H4 (cell line): ENCODE measurements around the gene SCUBE2. TPM values are rescaled to one million over a fixed set of nuclear protein-coding genes. Genes with fewer than 3 reads are reported as not detected.

Experiments used
- DNase-seq: peaks from one replicate; pipeline ENCODE4 v3.0.0-alpha.2; 2015; ENCODE audit warnings: low spot score
- total RNA-seq: library from RNA; depleted of rRNA; stranded (reverse); fragments of >200 nt; shearing (Covaris generic); gene quantifications from 2 replicates; pipeline ENCODE4 v1.2.3, GENCODE V29; 2014

SCUBE2 gene
- total RNA-seq, 1 experiment from 2014 or later = 0.10 TPM

DNA sequence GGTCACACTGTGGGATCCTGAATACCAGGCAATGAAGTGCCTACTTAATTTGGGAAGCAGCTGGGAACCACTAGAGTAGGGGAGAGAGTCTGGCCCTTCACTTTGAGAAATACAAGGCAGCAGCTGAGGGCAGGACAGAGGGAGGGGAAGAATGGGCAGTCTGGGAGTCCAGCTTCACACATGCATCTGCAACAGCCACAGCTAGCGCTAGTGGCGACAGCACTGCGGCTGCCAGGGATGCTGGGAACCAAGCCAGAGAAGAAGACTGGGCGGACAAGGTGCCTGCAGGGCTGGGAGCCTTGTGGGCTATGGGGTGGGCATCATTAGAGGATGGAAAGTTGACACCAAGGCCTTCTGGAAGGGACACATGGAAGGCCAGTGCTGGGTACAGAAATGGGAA is 15.8 kb downstream of the SCUBE2 start:
- no peak for DNase-seq

DNA sequence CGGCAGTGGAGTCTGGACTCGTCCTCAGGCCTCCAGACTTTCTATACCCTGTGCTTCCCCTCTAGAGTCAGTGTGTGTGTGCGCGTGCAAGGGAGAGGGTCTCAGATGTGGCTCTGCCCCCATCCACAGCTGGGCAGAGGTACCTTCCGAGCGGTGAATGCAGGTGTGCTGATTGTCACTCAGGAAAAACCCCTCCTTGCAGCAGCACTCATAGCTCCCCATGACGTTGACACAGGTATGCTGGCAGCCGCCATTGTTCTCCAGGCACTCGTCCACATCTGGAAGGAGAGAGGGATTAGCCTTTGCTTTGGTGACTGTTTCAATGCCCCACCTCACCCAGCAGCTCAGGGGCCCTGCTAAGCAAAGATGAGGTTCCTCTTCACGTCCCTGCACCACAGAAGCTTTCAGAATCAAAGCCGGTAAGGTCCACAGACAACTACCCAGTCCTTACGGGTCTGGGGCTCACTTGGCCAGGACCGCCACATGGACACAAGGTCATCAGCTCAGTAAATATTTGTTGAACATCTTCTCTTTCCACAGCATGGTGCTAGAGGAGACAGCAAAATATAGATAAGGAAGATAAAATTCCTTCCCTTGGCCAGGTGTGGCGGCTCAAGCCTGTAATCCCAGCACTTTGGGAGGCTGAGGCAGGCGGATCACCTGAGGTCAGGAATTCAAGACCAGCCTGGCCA is 16.9 kb downstream of the SCUBE2 start:
- DNase-seq = no peak

DNA sequence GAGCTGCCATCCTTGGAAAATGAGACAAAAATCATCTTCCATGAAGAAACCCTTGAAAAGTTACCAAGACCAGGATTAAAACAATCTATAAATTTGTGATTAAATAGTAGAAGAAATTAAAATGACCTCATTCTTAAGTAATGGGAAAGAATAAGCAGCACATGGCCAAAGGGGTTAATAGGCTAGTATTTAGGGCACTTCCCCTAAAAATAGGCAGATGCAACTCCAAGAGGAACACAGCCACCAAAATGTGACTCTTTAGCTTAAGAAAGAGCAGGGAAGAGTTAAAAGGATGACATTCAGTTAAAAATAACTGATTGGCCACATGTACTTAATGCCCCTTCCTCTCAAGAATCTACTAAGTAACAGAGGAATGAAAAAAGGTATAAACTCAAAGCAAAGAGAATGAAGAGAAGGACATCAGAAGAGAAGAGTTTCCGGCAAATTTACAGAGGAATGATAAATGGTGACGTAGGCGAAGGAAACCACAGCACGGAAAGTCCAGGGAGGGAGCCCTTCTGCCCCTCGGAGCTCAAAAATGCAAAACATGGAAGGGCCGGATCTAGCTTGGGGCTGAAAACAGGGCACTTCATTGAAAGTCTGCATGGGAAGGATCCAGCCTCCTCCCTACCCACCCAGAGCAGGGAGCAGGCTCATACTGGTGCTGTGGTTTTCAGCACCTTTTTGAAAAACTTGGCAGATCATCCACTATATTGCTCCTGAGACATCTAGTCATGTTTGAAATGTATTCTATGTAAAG is 17.8 kb downstream of the SCUBE2 start:
- no peak for DNase-seq

DNA sequence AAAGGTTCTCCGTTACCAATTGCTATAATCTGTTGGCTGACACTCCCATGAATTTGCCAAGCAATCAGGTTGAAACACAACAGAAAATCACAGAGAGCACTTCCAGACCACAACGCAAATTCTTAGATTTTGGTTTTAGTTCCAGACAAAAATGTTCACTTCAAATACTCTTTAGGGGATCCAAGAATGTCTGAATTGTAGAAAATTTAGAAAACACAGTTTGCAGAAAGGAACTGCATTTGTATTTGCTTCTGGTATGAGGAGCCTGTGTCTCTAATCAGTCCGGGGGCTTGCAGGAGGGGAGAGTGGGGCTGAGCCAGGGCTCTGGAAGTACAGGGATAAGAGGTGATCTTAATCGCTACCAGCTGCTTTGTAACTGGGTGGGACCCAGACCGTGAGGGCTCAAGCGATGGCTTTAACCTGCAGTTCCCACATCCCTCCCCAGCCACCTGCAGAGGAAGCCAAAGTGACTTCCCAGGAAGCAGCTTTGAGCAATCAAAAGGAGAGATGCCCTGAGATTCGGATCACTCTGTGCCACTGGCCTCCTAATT is 18.7 kb downstream of the SCUBE2 start:
- DNase-seq = no peak

DNA sequence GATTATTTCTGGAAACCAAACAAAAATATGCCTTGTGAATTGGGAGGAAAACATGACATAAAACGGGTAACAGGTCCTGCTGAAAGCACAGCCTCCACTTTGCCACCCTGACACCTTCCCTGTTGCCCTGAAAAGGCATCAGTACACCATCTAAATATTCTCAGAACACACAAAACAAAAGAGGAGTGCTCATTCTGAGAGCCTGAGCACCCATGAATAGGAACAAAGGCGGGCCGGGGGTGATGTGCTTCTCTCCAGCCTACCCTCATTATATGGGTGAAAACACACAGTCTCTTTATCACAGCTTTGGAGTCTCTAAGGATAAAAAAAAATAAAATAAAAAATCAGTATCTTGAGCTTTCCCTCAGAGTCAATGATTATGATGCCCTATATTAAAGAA is 19.7 kb downstream of the SCUBE2 start:
- DNase-seq = no peak

DNA sequence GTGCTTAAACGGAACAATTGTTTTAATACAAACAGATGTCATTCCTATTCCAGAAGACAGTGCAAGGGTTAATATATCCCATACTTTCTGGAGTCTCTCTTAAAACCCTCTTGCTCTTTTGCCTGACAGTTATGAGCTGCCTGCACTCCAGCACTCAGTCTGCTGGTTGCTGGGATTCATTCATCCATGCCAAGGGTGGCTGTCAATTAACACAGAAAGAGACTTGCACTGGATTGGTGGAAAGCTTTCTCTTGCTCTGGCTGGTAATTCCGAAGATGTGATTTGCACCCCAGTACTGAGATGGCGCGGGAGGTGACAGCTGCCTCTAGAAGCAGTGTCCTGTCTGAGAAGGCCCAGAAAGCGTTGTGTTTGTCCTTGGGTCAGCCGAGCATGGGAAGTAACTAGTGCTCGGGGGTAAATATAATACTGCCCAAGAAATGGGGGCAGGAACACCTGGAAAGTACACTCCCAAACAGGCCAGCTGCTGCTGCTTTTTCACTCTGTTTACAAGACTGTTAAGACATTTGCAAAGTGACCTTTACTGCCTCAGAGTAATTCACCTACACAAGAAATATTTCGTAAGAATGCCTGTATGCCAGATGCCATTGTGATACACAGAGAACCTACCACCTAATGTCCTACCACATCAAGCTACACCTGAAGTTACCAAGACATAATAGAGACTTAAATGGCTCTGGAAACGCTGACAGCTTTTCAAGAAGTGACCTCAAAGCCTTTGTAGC is 20.5 kb downstream of the SCUBE2 start:
- no peak for DNase-seq

DNA sequence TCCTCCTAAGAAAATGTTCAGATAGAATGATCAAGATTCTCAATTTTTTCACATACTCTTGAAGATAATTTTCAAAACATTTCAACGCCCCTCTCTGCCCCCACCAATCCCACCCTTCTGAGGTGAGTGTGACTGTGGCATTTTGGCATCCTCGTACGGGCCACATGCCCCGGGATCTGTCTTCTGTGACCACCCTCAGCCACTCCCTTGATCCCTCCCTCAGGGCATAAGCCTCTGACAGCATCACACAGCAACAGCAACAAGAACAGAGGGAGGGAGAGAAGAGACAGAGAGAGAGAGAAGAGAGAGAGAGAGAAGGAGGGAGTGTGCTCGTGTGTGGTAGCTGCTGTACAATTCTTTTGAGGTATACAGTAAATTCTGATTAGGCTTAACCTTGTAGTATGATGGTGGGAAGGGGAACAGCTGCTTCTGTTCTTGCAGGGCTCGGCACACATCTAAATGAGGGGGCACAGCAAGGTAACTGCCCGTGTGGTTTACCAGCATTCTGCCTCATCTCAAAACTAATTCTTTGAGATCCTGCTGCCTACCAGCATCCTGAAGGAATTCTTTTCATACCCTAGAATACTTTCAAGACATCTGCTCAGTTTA is 21.4 kb downstream of the SCUBE2 start:
- no peak for DNase-seq

DNA sequence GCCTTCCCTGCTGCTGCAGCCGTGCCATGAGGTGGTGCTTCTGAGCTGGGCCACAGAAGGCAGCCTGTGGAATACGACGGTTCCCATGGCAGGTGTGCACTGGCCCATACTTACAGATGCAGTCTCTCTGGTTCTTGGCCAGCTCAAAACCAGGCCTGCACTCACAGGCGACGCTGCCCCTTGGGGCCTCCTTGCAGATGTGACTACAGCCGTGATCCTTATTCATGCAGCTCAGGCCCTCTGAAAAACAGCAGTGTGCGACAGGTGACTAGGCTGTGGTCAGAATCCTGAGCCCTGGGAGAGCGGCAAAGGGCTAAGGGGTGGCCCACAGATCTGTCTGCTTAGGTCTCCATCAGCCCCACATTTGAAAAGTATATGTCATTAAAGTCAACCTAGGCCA is 22.1 kb downstream of the SCUBE2 start:
- DNase-seq = no peak

DNA sequence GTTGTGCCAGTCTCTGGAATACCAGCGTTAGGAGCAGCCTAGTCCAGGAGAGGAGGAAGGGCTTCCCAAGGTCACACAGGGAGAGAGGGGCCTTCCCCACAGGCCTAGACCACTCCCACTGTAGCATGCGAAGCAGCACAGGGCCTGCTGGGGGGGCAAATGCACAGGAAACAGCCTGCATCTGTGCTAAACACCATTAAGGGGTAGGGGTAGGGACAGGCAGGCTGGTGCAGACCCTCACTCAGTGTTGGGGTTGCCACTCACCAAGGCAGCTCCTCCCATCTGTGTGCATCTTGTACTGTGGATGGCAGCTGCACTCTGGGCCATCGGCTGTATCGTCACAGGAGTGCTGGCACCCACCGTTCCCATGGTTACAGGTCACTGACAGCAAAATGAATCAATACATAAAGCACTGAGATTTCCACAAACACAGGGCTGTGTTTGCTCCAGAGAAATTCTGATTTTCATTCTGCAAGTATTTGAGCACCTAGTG is 24.9 kb downstream of the SCUBE2 start:
- no peak for DNase-seq

DNA sequence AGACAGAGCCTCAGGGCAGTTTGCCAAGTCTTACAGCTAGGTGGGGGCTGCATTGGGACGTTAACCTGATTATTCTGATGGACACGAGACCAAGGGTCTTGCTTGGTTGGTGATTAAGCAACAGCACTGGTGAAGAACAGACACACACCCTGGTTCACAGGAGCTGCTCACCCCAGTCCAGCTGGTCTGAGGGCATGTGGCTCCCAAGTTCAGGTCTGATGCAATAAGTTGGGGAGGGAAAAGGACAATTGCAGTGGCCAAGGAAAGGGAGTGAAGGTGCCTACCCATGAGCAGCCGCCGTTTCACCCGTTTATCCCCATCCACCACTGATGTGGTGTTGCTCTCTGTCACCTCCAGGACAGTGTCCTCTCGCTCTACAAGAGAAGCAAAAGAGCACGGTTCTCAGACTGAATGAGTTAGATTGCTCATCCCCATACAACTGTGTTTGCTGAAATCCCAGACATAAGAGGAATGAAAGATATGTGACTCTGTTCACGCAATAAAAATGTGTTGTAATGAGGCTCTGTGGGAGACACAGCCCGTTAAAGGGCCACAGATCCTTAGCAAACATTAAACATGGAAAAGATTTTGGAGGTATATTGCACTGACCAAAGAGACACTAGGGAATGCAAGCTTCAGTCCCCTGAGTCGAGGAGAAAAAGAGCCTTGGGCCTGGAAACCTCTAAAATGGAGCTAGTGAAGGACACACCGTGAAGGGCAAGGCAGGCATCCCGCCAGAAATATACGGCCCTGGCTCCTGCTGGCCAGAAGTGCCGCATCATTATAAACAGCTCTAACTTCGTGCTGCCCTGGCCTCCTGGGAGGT is 25.6 kb downstream of the SCUBE2 start:
- no peak for DNase-seq

DNA sequence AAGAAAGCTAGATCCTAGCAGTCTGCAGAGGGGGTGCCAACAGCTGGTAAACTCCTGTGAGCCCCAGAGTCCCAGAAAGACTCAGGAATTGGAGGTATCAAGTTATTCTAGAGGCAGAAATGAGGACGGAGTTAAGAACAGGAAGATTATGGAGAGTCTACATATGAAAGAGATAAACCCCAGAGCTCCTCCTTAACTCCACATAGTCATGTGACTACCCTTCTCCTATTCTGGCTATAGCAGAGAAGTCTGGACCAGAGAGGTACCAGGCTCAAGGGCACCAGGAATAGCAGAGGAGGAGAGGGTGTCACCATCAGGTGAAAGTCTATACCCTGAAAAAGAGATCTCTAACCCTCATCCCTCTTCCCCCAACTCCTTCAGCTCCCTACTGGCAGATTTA is 29.6 kb downstream of the SCUBE2 start:
- no peak for DNase-seq

DNA sequence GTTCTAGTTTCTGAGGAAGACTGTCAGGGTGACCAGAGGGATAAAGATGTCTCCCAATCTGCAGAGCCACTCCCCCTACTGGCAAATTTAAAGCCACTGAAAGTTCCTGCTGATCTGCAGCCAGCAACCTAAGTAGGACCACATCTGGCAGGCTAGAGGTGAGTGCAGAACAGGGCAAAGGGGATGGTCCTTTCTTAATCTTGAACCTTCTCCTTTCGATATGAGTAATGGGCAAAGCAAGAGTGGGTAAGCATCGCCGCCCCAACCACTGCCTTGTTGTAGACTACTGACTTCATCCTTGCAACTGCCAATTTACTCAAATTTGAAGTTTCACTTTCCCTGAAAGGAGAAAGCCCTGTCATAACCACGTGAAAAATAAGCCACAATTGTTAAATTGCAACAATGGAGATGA is 30.7 kb downstream of the SCUBE2 start:
- no peak for DNase-seq

DNA sequence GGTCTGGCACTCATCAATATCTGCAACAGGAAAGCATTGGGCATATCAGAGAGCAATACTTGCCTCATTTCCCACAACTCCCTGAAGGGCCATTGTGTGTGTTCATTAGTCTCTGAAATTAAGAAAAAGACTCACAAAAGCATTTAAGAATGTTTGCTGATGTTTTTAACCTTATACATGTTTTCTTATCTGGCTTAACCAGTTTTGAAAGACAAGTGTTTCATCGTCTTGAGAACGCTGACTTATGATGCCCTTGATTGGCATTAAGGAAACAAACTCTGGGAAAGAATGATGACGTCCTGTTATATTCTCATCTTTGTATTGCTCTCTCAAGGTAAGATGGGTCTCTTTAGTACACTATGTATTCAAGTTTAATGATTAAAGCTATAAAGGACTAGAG is 32.0 kb downstream of the SCUBE2 start:
- no peak for DNase-seq

DNA sequence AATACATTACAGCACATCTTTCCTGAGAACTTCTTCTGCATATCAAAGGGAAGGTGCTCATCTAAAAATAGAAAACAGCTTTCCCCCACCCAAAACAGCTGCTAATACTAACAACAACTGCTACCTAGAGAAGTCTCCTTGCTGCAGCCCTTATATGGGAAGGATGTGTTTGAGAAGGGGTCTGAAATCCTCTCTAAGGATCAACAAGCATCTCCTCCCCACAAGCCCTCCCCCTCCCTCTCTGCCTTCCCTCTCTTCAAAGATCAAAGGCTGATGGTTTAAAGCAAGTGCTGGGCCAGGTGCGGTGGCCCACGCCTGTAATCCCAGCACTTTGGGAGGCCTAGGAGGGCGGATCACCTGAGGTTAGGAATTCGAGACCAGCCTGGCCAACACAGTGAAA is 33.5 kb downstream of the SCUBE2 start:
- DNase-seq = no peak

DNA sequence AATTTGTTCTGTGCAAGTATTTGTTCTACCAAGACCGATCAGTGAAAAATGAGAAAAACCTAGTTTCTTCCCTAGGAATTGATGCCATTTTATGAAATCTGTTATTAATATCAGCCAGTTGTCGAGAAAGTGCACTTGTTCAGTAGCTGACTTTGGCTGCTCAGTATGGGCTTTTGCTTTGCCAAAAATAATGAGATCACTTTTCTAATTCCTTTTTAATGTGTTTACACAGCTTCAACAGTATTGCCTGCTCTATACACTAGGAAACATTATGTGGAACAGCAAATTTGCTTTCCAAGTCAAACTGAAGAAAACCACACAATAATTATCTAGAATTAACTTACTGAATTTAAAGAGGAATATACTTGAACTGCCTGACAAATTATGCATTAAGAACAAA is 34.4 kb downstream of the SCUBE2 start:
- no peak for DNase-seq

DNA sequence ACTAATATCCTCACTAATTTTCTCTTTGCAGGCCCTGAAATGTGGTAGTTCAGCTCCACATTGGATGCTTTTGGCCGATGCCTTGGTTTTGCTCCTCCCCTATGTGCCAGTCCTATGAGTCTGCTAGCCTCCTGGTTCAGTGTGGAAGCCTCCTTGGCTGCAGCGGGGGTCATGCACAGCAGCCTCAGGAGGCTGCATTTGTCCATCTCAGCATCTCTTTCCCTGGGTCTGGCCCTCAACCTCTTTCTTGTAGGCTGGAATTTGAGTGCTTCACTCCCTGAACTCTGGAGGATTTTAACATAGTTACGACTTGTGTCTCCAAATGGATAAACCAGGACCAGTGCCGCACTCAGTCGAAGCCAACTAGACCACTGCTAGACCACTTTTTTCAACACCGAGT is 34.9 kb downstream of the SCUBE2 start:
- no peak for DNase-seq

DNA sequence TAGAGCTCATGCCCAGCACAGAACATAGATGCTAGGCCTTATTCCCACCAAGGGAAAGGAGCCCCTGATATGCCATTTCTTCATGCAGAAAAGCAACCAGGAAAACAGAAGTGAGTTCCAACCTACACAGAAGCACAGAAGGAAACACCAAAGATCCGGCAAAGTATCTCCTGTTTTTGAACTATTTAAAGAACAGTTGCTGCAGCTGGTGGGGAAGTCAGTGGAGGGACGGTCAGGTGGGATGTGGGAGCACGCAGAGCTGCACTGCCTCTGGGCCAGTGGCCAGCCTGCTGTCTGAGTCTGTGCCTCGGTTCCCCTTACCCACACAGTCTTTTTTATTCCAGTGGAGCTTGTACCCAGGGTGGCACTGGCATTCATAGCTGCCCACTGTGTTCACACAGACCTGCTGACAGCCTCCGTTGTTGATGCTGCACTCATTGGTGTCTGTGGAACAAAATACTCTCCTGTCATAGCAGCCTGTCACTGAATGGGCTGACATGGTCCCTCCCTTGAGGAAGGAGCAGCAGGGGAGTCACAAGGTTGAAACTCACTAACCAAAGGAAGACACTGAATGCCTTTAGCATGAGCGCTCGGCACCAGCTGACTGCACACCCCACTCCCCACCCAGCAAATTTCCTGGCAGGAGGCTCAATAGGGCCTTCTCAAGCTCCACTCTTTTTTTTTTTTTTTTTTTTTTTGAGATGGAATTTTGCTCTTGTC is 37.9 kb downstream of the SCUBE2 start:
- no peak for DNase-seq

DNA sequence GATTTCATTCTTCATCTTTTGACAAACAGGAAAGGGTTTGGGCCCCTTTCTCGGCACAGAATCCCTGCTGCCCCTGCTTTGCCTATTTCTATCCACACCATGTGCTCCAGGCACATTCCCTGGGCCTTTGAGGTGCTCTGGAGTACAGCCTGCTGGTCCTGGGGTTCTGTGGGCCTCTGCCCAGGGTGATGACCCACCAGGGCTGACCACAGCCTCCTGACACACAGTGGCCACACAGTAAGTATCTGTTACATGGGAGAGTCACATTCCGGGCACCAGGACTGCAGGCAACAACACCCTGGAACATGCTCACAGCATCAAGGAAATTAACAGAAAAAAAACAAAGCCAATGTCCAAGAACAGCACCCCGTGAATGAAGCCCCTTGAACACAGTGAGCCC is 39.1 kb downstream of the SCUBE2 start:
- DNase-seq = no peak

DNA sequence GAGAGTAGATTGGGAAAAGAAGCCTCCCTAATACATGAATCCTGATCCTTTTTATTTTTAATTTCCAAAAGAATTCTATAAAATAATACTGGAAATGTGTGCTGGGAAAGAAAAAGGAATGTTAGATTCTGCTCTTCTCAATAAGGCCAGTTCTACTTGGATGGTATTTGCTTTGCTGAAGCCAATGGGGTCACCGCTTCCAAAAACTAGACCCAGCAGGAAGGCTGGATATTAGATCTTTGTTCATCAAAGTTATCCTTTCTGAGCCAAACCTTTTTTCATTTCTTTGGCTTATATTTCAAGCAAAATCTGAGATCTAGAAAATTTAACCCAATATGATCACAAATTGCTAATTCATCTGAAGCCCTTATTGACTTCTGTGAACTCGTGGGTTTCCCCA is 41.4 kb downstream of the SCUBE2 start:
- DNase-seq = no peak

DNA sequence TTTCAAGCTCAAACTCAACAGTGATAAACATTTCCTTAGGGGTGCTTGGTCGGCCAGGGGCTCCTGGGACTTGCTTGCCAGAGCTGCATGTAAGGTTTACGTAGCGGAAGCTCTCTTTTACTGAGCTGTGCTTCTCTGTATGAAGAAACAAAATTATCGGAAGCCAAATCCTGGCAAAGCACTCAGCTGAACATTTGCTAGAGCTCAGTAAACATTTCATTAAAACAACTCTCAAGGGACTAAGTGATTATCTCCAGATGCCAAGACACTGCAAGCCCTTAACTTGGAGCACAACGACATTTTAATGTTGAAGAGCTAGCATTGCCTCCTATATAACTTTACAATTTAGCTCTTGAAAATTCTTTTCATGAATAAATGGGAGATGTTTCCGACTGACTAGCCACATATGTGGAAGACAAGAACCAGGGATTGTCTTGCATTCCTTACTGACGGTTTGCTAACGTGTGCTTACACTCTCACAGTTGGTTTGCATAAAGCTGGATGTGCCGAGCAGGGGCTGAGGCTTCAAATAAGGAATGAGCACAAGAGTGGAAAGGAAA is 43.4 kb downstream of the SCUBE2 start:
- DNase-seq = no peak
